HG03521 (cell line): ENCODE data around the gene ATP1A1.

Experiments used
- ATAC-seq: cut with Tn5 transposase; IDR thresholded peaks from one replicate; pipeline ENCODE4 v1.9.1; 2021; ENCODE audit warnings: mild to moderate bottlenecking, moderate library complexity; ENCODE audit not compliant: unreplicated experiment

ATP1A1 gene

DNA sequence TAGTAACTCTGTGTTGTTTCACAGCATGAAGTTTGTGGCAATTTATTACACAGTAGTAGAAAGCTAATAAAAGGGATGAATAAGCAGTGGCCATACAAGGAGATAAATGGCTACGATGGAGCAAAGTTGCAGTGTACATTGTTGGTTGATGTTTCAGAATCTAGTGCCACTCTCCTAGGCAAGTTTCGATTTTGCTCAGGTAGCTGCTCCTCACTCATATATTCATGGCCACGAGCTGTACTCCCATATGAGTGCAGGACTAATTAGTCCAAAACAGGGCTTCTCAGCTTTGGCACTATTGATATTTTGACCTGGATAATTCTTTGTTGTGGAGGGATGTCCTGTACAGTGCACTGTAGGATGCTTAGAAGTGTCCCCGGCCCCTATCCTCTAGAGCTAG, 30.0 kb upstream of the ATP1A1 start:
- no peak for ATAC-seq

DNA sequence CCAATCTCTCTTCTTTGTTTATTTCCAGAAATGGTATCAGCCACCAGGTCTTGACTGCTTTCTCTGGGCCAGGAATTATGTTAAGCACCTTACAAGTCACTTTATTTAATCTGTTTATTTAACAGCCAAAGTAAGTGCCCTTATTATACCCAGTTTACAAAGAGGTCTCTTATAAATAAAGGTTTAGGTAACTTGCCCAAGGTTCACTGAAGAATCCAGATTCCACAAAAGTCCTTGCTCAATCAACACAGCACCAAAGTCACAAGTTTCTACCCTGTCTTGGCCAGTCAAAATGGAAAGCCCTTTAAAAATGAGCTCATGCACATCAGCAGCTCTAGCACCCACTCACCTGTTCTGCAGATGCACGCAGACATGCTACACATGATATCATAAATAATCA, 28.0 kb upstream of the ATP1A1 start:
- no peak for ATAC-seq

DNA sequence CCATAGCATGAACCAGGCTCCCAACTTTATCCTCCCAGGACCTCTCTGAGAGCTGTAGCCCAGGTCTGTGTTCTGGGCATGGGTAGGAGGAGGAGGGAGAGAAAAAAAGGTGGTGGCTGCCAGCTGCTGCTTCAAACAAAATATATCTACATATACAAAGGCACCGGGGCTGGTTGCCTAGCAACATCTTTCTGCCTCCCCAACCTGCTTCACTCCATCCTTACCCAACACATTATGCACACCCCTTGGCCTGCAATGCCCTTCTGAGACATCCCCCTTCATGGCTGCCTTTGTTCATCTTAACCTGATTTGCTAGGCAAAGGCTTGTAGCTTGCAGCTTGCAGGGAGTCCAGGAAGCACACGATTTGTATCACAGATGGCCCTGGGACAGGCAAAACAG, 27.2 kb upstream of the ATP1A1 start:
- ATAC-seq = no peak

DNA sequence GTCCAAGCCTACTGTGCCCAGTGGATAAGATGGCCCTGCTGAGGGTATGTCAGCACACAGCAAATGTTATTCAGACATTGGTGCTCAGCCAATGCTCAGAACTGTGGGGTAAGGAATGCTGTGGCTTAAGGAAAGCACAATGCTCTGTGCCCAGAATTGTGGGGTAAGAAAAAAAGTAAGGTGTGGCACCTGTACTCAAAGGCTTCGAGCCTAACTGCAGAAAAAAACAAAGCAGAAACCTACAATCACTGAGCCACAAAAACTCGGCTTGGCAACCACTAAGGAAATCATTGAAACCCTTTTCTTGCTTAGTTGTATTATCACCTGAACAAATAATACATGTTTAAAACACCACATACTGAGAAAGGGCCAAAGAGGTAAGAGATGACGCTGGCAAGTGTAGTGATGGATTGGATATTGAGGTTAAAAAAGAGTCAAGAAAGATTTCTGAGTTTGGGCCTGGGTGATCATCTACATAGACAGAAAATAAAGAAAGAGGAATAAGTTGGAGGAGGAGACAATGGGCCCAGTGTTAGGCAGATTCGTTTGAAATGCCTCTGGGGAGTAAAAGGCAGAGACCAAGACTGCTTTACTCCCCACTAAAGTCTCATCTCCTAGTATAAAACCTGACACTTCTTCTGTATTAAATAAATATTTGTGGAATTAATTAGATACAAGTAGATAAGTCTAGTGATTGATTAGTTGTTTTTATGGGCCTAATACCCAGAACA, 25.9 kb upstream of the ATP1A1 start:
- ATAC-seq = no peak

DNA sequence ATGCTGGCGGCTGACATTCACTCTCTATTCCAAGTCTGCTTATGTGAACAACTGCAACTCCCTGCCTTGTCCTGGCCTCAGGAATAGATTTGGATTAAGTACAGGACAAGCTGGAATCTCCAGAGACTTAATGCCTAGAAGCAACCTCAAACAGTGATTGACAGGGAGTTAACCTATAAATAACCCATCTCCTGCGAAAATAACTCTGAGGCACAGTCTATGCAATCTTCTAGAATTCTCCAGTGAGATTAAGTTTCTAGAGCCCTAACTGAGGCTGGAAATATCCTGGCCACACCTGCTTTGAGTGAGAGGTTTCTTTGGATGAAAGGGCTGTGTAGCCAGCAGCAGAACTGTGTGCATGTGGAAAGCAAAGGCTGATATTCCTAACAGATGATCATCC, 25.3 kb upstream of the ATP1A1 start:
- no peak for ATAC-seq

DNA sequence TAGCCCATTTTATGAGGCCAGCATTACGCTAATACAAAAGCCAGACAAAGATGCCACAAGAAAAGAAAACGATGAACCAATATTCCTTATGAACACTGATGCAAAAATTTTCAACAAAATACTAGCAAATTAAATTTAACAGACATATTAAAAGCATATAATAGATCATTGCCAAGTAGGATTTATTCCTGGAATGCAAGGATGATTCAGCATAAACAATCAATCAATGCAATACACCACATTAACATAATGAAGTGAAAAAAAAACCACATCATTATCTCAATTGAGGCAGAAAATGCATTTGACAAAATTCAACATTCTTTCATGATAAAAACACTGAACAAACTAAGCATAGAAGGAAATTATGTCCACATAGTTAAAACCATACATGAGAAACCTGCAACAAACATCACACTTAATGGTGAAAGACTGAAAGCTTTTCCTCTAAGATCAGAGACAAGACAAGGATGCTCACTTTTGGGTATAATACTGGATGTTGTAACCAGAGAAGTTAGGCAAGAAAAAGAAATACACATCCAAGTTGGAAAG, 22.9 kb upstream of the ATP1A1 start:
- ATAC-seq = no peak

DNA sequence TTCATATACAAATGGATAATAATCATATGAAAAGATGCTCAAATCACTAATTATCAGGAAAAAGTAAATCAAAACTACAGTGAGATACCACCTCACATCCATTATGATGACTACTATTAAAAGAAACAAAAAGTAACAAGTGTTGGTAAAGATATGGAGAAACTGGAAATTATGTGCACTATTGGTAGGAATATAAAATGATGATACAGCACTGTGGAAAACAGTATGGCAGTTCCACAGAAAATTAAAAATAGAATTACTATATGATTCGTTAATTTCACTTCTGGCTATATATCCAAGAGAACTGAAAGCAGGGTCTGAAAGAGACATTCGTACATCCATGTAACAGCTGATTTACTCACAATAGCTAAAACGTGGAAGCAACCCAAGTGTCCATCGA, 21.1 kb upstream of the ATP1A1 start:
- ATAC-seq = no peak

DNA sequence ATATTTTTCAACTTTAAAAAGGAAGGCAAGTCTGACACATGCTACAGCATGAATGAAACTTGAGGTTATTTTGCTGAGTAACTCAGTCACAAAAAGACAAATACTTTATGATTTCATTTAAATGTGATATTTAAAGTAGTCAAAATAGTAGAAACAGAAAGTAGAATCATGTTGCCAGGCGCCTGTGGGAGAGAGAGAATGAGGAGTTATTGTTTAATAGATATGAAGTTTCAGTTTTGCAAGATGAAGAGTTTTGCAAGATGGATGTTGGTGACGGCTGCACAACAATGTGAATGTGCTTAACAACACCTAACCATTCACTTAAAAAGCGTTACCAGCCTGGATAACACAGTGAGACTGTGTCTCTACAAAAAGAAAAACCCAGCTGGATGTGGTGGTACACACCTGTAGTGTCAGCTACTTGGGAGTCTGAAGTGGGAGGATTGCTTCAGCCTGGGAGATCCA, 20.7 kb upstream of the ATP1A1 start:
- ATAC-seq = peak; percentile 67

DNA sequence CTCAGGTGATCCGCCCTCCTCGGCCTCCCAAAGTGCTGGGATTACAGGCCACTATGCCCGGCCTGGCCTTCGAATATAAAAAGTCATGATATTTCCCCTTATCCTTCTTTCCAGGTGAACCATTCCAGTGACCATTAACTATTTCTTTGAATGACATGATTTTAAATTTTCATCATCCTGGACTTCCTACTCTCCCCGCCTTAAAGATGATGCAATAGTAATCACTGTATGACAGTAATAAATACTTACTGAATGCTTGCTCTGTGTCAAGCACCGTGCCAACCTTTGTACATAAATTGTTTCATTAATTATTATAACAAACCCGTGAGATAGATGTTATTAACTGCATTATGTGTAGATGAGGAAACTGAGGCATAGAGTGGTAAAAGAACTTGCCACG, 19.9 kb upstream of the ATP1A1 start:
- ATAC-seq = no peak

DNA sequence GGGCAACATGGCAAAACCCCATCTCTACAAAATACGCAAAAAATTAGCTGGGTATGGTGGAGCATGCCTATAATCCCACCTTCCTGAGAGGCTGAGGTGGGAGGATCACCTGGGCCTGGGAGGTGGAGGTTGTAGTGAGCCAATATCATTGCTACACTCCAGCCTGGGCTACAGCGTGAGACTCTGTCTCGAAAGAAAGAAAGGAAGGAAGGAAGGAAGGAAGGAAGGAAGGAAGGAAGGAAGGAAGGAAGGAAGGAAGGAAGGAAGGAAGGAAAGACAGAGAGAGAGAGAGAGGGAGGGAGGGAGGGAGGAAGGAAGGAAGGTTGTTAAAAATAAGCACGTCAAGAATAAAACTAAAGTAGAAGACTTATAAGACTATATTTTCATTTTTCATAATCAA, 17.0 kb upstream of the ATP1A1 start:
- ATAC-seq = no peak

DNA sequence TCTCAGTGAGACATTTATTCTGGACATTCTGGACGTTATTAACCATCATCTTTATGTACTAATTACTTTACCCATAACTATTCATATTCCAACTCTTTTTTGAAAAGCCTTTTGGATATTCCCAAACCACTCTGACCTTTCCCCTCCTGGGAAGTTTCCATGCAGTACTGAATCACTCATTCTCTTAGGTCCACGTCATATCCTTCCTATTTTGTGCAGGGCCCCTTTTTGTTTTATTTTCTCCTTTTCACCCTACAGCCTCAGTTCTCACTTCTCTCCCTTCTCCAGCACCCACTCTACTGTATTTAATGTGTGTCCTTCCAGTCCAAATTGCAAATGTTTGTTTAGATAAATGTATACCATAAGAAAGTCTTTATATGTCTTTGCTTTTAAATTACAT, 16.4 kb upstream of the ATP1A1 start:
- no peak for ATAC-seq

DNA sequence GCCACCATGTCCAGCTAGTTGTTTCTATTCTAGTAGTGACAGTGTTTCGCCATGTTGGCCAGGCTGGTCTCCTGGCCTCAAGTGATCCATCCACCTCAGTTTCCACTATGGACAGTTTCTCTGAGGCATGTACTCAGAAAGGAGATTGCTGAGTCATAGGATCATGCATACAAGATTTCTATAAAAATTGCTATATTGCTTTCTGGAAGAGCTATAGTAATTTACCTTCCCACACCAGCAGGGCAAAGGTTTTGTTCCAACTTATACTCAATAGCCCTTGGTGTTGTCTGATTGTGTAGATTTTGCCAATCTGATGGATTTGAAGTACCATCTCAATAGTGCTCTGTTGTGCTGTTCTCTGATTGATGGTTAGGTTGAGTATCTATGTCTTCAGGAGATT, 15.6 kb upstream of the ATP1A1 start:
- no peak for ATAC-seq

DNA sequence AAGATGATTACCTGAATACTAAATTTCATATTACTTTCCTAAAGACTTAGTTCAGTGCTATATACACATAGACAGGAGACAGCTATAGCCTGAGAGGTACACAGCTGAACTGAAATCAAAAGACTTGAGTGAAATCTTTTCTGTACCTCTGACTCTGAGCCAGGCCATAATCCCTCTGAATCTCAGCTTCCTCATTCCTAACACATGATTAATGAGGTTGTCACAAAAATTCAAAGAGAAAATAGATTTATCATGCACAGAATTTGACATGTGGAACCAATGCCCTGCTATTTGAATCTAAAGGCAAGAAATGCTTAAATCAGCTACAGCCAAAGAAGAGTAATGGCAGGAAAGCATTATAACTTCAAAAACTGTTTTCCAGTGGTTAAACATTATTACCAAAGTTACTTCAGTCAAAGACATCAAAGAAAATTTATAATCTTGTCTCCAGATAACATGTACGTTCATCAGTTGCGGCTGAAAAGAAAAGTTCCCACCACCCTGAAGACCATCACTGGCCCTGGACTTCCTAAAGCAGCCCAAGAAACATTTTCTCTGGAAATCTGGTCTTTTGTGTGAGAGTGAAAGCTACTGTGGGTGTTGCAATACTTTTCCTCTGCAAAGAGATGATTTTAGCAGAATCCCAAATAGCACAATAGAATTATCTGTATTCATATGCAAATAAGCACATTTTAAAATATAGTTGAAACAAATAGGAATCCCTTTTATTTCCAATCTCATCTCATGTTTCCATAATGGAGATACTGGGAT, 13.8 kb upstream of the ATP1A1 start:
- ATAC-seq = no peak

DNA sequence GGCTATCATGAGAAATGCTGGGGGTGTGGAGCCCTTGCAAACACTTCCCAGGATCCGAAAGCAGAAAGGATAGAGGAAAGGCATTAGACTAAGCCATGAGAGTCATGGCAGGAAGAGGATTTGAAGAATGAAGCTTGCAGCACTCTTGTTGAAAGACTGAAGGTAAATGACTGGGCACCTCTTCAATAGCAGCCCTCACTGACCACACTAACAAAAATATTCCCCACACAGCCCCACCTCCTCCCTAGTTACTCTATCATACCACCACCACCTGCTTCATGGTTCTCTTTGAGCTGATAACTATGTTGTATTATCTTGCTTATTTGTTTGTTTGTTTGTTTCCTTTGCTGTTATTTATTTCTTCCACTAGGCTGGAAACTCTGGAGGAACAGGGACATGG, 13.2 kb upstream of the ATP1A1 start:
- ATAC-seq = no peak

DNA sequence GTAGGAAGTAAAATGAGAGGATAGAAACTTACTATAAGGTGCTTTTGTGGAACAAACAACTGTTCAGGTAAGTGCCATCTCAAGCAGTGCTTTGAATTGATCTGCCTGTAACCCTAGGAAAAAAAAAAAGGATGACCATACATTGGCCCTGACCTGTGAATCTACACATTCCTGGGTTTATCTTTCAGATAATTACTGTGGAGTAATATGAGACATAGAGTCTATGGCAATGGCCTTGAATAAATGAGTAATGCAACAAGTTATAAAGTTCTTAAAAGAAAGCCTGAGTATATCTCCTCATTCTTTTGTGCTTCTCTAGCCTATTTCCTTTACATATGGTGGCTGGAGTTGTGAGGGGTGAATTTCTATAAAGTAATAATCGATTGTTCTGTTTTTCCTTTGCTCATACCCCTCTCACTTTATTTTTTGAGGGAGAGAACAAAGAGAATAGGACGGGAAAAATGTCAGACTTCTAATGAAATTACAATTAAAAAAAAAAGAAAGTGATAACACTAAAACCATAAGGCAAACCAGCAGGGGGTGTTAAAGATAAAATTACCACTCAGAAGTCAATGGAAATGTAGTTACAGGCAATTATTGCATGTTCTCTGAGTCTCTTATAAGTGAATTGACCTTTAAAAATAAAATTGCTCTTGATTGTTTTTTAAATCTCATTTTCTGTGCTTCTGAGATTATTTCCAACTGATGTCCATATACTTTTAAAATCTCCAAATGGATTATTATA, 12.4 kb upstream of the ATP1A1 start:
- no peak for ATAC-seq

DNA sequence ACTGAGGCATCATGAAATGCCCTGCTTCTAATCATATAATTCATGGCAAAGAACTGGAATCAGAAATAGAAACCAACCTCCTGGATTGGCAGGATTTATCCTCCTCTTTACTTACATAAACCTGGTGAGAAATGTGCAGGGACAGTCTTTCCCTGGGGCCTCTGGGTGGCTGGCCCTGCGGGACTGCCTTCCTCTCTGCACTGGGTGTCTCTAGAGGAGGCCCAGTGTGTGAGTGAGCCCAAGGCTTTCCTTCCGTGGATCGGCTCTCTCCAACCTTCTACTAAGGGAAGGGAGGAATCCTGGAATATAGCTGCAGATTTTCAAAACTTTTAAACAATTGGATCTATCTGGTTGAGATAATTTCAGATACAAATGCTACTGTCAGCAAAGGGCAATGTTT, 11.4 kb upstream of the ATP1A1 start:
- ATAC-seq = no peak

DNA sequence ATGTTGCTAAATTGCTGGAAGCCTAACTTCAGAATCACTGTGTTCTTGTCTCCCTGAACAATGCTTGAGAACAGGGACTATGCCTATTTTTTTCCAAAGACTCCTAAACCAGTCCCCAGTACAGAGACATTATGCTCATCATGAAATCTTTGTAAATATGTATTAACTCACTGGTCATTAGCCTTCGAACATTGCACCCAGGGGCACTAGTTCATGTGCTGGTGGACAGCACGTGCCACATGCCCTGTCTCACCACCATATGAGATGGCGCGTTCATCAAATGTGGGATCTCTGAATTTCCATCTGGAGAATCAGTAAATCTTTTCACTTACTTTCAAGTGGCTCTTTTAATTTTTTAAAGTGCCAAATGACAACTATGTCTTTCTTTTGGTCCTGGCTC, 11.0 kb upstream of the ATP1A1 start:
- no peak for ATAC-seq

DNA sequence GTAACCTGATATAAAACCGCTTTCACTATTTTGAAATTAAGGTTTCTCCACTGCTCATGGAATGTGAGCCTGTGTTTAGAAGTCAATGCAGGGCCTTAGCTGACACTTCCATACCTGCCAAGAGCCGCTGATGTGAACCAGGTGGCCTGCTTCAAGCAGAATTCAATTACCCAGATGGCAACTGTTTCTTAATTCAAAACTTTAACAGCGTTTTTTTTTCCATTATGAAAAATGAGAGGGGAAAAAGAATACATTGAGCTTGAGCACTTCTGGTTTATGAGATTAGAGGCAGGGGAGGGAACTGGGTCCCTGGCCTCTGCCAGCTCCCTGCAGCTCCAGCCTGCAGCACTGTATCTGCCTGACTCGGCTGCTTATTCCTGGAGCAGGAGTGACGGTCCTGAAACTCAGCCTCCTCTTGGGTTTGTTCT, 7.7 kb upstream of the ATP1A1 start:
- ATAC-seq = no peak

DNA sequence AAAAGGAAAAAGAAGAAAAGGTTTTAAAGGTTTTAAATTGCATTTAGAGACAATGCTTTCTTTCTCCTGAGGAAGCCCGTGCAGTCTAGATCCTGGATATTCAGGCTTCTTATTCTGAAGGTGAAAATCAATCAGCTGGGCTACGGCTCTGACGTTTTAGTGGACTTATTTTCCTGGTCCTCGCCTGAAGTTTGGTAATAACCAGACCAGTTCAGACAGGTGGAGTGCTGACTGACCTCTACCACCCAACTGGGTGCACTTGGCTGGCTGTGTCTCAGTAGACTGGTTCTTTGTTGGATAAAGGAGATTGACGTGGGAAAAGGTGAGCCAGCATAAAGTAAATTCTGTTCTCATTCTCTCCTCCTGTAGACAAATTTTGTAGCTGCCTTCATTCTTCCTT, 7.2 kb upstream of the ATP1A1 start:
- no peak for ATAC-seq

DNA sequence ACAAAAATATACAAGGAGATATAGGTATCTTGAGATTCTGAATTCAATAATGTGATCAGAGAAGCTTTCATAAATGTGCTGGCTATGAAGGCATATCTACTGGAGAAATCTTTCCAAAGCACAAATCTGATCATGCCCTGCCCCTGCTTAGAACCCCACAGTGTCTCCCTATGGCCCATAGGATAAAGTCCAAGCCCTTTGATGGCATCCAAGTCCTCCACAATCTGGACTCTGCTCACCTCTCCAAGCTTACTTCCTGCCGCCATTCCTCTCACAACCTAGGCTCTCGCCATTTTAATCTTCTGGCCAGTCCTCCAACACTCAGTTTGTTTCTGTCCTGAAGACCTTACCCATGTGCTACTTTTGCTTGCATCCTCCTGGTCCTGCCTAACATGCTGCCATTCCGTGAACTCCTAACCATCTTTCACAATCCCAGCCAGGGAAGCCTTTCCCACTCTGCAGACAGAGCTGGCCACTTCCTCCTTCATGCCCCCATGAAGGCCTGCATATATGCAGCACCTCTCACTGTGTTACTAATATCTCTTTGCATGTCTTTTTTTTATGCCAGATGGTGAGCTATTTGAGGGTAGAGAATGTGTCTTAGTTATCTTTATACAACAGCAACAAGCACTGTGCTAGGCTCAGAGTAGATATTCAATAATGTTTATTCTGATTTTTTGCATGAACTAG, 5.6 kb upstream of the ATP1A1 start:
- no peak for ATAC-seq

DNA sequence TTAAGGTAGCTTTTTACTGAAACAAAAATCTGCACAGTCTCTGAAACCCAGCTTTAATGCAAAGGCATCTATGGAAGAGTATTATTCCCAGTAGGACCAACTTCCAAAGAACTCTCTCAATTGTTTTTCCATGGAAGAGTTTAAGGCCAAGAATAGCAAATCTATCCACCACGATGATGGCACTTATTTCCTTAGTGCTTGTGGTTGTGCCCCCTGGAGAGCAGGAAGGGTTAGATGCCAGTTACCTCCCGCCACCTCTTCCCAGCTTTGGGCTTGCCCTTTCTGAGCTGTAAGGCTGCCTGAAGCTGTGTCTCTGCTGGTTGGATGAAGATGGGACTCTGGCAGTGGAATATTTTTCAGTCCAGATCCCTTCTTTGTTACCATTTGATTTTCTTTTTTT, 4.8 kb upstream of the ATP1A1 start:
- ATAC-seq = no peak
